Vagina (tissue), 2 donors: ENCODE data around the gene SHANK1. TPM values are rescaled to one million over a fixed set of nuclear protein-coding genes. Genes with fewer than 3 reads are reported as not detected.
A peak's percentile ranks its signal among the peaks of the same experiment; 100 is the strongest.
"Not testable (repeated sequence)": the region's sequence is repeated elsewhere in the genome, so short reads cannot be mapped to it uniquely, and the experiment has no call there.

Experiments used
- DNase-seq, 2 donors: peaks; one replicate each; pipeline ENCODE4 v3.0.0-alpha.2; 2017; ENCODE audit errors: extremely low spot score in 2 of 2
- H3K27ac ChIP-seq: fragments of 200-600 bp; sonication (generic); one replicate; pipeline ENCODE4 v1.5.1; 2019
- H3K27me3 ChIP-seq: fragments of 200-600 bp; sonication (generic); one replicate; pipeline ENCODE4 v1.5.1; 2019
- H3K36me3 ChIP-seq, 2 donors: fragments of 200-600 bp; sonication (generic); one replicate each; pipeline ENCODE4 v1.5.1; 2017 to 2019
- H3K4me1 ChIP-seq: fragments of 200-600 bp; sonication (generic); one replicate; pipeline ENCODE4 v1.5.1; 2019
- H3K4me3 ChIP-seq, 2 donors: fragments of 200-600 bp; sonication (generic); 1 replicate in 1 of 2; 2 replicates in 1 of 2; pipeline ENCODE4 v1.5.1; 2016 to 2019
- H3K9me3 ChIP-seq: fragments of 200-600 bp; sonication (generic); one replicate; pipeline ENCODE4 v1.5.1; 2019
- CTCF ChIP-seq, 3 experiments: fragments of 450-650 bp in 2 of 3; fragments of 200-600 bp in 1 of 3; sonication (generic) in 1 of 3; IDR thresholded peaks; one replicate each; pipeline ENCODE4 v1.5.1; 2017 to 2019; ENCODE audit warnings: antibody characterized with exemption in 3 of 3, mild to moderate bottlenecking in 2 of 3, moderate library complexity in 2 of 3
- POLR2A ChIP-seq, 2 donors: fragments of 450-650 bp; IDR thresholded peaks; one replicate each; pipeline ENCODE4 v1.6.1; 2017; ENCODE audit warnings: antibody characterized with exemption in 2 of 2, mild to moderate bottlenecking in 2 of 2, moderate library complexity in 2 of 2
- POLR2AphosphoS5 ChIP-seq, 2 donors: sonication (generic); formaldehyde crosslinking; IDR thresholded peaks; one replicate each; pipeline ENCODE4 v1.9.0; 2017; ENCODE audit warnings: antibody characterized with exemption in 2 of 2, mild to moderate bottlenecking in 2 of 2, low read depth in 1 of 2; ENCODE audit not compliant: insufficient read depth in 1 of 2
- intact Hi-C: fragments of 100-400 bp; cut with DNase I; formaldehyde crosslinking; loops from one replicate; pipeline ENCODE4 v1.15.1; 2023
- total RNA-seq: library from RNA; depleted of rRNA; stranded (reverse); fragments of >200 nt; gene quantifications from one replicate; pipeline ENCODE4 v1.2.3, GENCODE V29; 2016

SHANK1 gene
- 0.98 TPM for total RNA-seq

- TF ChIP-seq POLR2AphosphoS5 (IDR thresholded peaks at IDR 0.05; ENCODE audit: insufficient read depth in 1 of 2, low read depth in 1 of 2) (no peak), POLR2A (IDR thresholded peaks at IDR 0.05) (no peak), CTCF (IDR thresholded peaks at IDR 0.05) (no peak)
- DNase-seq = no peak
- Histone ChIP-seq H3K27me3 (no peaks in the 10 kb centered on the region), H3K4me1 (peaks cover 40% of the 10 kb centered on the region), H3K36me3 (no peaks in the 10 kb centered on the region), H3K27ac (no peak within 1 kb of the TSS), H3K9me3 (no peaks in the 10 kb centered on the region), H3K4me3 (peak within 1 kb of the TSS; percentile 37 to 52)
- intact Hi-C loops = no loop called here
Measured at GRCh38 chr19:50719566-50719965, at the start of gene SHANK1. TSS of gene SHANK1 (minus strand) at chr19:50719802. CDS start at chr19:50716919, 2,883 bp downstream.

GRCh38 chr19:50768277-50768676 is 48.7 kb upstream of the SHANK1 start:
- H3K36me3 ChIP-seq = no peaks in the 10 kb centered on the region
- TF ChIP-seq POLR2AphosphoS5 (IDR thresholded peaks at IDR 0.05; ENCODE audit: insufficient read depth in 1 of 2, low read depth in 1 of 2) (no peak), CTCF (IDR thresholded peaks at IDR 0.05) (no peak), POLR2A (IDR thresholded peaks at IDR 0.05) (no peak)
- no peak overlapping the region for H3K27ac ChIP-seq
- intact Hi-C loops = no loop called here
- no peak overlapping the region for H3K4me3 ChIP-seq
- no peaks in the 10 kb centered on the region for H3K4me1 ChIP-seq
- no peaks in the 10 kb centered on the region for H3K27me3 ChIP-seq
- no peaks in the 10 kb centered on the region for H3K9me3 ChIP-seq
- DNase-seq = no peak

- intact Hi-C loops, H3K9me3 ChIP-seq, H3K27ac ChIP-seq, H3K27me3 ChIP-seq, H3K4me1 ChIP-seq, H3K36me3 ChIP-seq, H3K4me3 ChIP-seq, DNase-seq: not testable (repeated sequence)
Measured at GRCh38 chr19:50767263-50767662, 47.7 kb upstream of the SHANK1 start.

GRCh38 chr19:50766746-50767145 is 47.1 kb upstream of the SHANK1 start:
- H3K27ac ChIP-seq, H3K4me1 ChIP-seq, H3K9me3 ChIP-seq, H3K4me3 ChIP-seq, H3K36me3 ChIP-seq, DNase-seq, intact Hi-C loops, H3K27me3 ChIP-seq: not testable (repeated sequence)

GRCh38 chr19:50764409-50764808 is 44.8 kb upstream of the SHANK1 start:
- no peaks in the 10 kb centered on the region for H3K27me3 ChIP-seq
- no peak for TF ChIP-seq CTCF (IDR thresholded peaks at IDR 0.05)
- TF ChIP-seq POLR2AphosphoS5 (IDR thresholded peaks at IDR 0.05; ENCODE audit: insufficient read depth in 1 of 2, low read depth in 1 of 2) = no peak
- TF ChIP-seq POLR2A (IDR thresholded peaks at IDR 0.05) = no peak

GRCh38 chr19:50763521-50763920 is 43.9 kb upstream of the SHANK1 start:
- DNase-seq, H3K4me1 ChIP-seq, H3K27me3 ChIP-seq, H3K36me3 ChIP-seq, intact Hi-C loops, H3K9me3 ChIP-seq, H3K27ac ChIP-seq, H3K4me3 ChIP-seq: not testable (repeated sequence)

More at GRCh38 chr19:50764409-50764808, 44.8 kb upstream of the SHANK1 start:
- H3K27ac ChIP-seq = no peak overlapping the region
- intact Hi-C loops = no loop called here
- no peaks in the 10 kb centered on the region for H3K36me3 ChIP-seq
- H3K4me1 ChIP-seq = no peaks in the 10 kb centered on the region
- DNase-seq = no peak
- H3K4me3 ChIP-seq = no peak overlapping the region
- H3K9me3 ChIP-seq = no peaks in the 10 kb centered on the region

- H3K36me3 ChIP-seq, H3K27me3 ChIP-seq, H3K4me1 ChIP-seq, intact Hi-C loops, H3K9me3 ChIP-seq, DNase-seq, H3K27ac ChIP-seq, H3K4me3 ChIP-seq: not testable (repeated sequence)
Measured at GRCh38 chr19:50761501-50761900, 41.9 kb upstream of the SHANK1 start.
